Kidney capillary endothelial cell (primary cell): ENCODE data around the gene MTG2.

ENCODE experiments used
- DNase-seq: peaks from one replicate; pipeline ENCODE4 v3.0.0-alpha.2; 2018; ENCODE audit warnings: low spot score

MTG2 gene

GRCh38 chr20:62252342-62252966 is 69.6 kb downstream of the MTG2 start:
- DNase-seq: no peak
